Endodermal cell (in vitro differentiated cells): Measurements from ENCODE around the gene DNAH6. TPM values are rescaled to one million over a fixed set of nuclear protein-coding genes. Genes with fewer than 3 reads are reported as not detected.

Experiments
- DNase-seq: peaks from one replicate; pipeline ENCODE4 v3.0.0-alpha.2; 2017
- H3K27ac ChIP-seq: 2 replicates; pipeline ENCODE4 v1.5.1; 2013; ENCODE audit warnings: mild to moderate bottlenecking, low read depth, low read length, moderate library complexity
- H3K27me3 ChIP-seq: 2 replicates; pipeline ENCODE4 v1.6.1; 2013; ENCODE audit warnings: mild to moderate bottlenecking, low read length, moderate library complexity; ENCODE audit not compliant: insufficient read depth, control insufficient read depth, poor library complexity, severe bottlenecking
- H3K36me3 ChIP-seq: 2 replicates; pipeline ENCODE4 v1.7.0; 2013; ENCODE audit warnings: mild to moderate bottlenecking, low read length, moderate library complexity; ENCODE audit not compliant: control insufficient read depth, insufficient read depth
- H3K4me1 ChIP-seq: one replicate; pipeline ENCODE4 v1.7.0; 2013; ENCODE audit warnings: low read length; ENCODE audit not compliant: control insufficient read depth, insufficient read depth
- H3K4me3 ChIP-seq: 2 replicates; pipeline ENCODE4 v1.5.1; 2013; ENCODE audit warnings: mild to moderate bottlenecking, low read length, moderate library complexity
- H3K9ac ChIP-seq: 2 replicates; pipeline ENCODE4 v1.6.1; 2013; ENCODE audit warnings: mild to moderate bottlenecking, low read length, moderate library complexity; ENCODE audit not compliant: poor library complexity, severe bottlenecking; ENCODE audit errors: extremely low read depth
- H3K9me3 ChIP-seq: 2 replicates; pipeline ENCODE4 v1.6.1; 2013; ENCODE audit warnings: mild to moderate bottlenecking, low read length, moderate library complexity; ENCODE audit not compliant: control insufficient read depth
- H3K27ac Mint-ChIP-seq: 2 replicates; pipeline ENCODE4 v1.8.0; 2020; ENCODE audit warnings: mixed read lengths
- H3K27me3 Mint-ChIP-seq: 2 replicates; pipeline ENCODE4 v1.8.0; 2021; ENCODE audit warnings: mild to moderate bottlenecking, mixed read lengths; ENCODE audit not compliant: insufficient read depth
- H3K36me3 Mint-ChIP-seq: 2 replicates; pipeline ENCODE4 v1.8.0; 2020; ENCODE audit warnings: low read depth, mixed read lengths
- H3K4me1 Mint-ChIP-seq: 2 replicates; pipeline ENCODE4 v1.8.0; 2020; ENCODE audit warnings: mixed read lengths
- H3K4me3 Mint-ChIP-seq: 2 replicates; pipeline ENCODE4 v1.8.0; 2020; ENCODE audit warnings: mild to moderate bottlenecking, moderate library complexity, mixed read lengths
- H3K9me3 Mint-ChIP-seq: 2 replicates; pipeline ENCODE4 v1.8.0; 2020; ENCODE audit warnings: mild to moderate bottlenecking, mixed read lengths
- CTCF ChIP-seq: fragments of 200-600 bp; sonication (generic); conservative IDR thresholded peaks from 2 replicates; pipeline ENCODE4 v1.5.0; 2021; ENCODE audit warnings: antibody characterized with exemption, mild to moderate bottlenecking
- WGBS, 2 experiments: methylation state at CpG; one replicate each; pipeline versions ENCODE4 v1.1.5 to v1.1.7; 2013; ENCODE audit warnings: missing lambda C conversion rate in 2 of 2, mixed read lengths in 1 of 2; ENCODE audit not compliant: insufficient coverage in 1 of 2, insufficient read length in 1 of 2; 5-methylcytosine and 5-hydroxymethylcytosine counted together
- total RNA-seq, 2 donors: library from RNA; stranded (reverse); fragmentation: NEBNext Ultra II Directional in 1 of 2; extraction: Animal tissue kit (Norgen Biotek cat#: 25700) in 1 of 2; gene quantifications; 2 replicates in 1 of 2; 3 replicates in 1 of 2; pipeline ENCODE4 v1.2.1, GENCODE V29; 2021

Gene DNAH6
- total RNA-seq, 2 donors from 2014 or later: 1.6 to 2.0 TPM

GRCh38 chr2:84841577-84841976 is 325.3 kb downstream of the DNAH6 start:
- Mint-ChIP-seq H3K36me3 (no peaks in the 10 kb centered on the region), H3K27me3 (peaks cover 38% of the 10 kb centered on the region), H3K4me1 (peaks cover 11% of the 10 kb centered on the region), H3K4me3 (no peak overlapping the region), H3K27ac (no peak overlapping the region), H3K9me3 (peaks cover 9% of the 10 kb centered on the region)
- no peak overlapping the region for H3K9ac ChIP-seq
- H3K27ac ChIP-seq: no peak overlapping the region
- TF ChIP-seq CTCF: no peak
- H3K4me1 ChIP-seq: peaks cover 4% of the 10 kb centered on the region
- DNase-seq: no peak
- peaks cover 28% of the 10 kb centered on the region for H3K27me3 ChIP-seq
- peaks cover 12% of the 10 kb centered on the region for H3K9me3 ChIP-seq
- H3K36me3 ChIP-seq: no peaks in the 10 kb centered on the region
- no peak overlapping the region for H3K4me3 ChIP-seq
- 92 to 94% methylated on average over 6 of the region's 6 CpGs for WGBS, 2 experiments

- H3K27me3 Mint-ChIP-seq: peaks cover 52% of the 10 kb centered on the region
These were observed 327.8 kb downstream of the DNAH6 start for GRCh38 chr2:84844141-84844540.

GRCh38 chr2:84846041-84846663 is 329.9 kb downstream of the DNAH6 start:
- no peaks in the 10 kb centered on the region for H3K36me3 Mint-ChIP-seq
- TF ChIP-seq CTCF: peak; percentile 19
- peak; percentile 47 for DNase-seq
- H3K4me1 ChIP-seq: peaks cover 8% of the 10 kb centered on the region
- no peak overlapping the region for H3K9ac ChIP-seq
- H3K27ac ChIP-seq: no peak overlapping the region
- peaks cover 12% of the 10 kb centered on the region for H3K4me1 Mint-ChIP-seq
- H3K9me3 ChIP-seq: no peaks in the 10 kb centered on the region
- H3K27me3 ChIP-seq: peaks cover 47% of the 10 kb centered on the region
- no peaks in the 10 kb centered on the region for H3K36me3 ChIP-seq
- H3K4me3 Mint-ChIP-seq: no peak overlapping the region
- 65 to 86% methylated on average over 4 to 5 of the region's 5 CpGs for WGBS, 2 experiments
- H3K27ac Mint-ChIP-seq: no peak overlapping the region
- H3K9me3 Mint-ChIP-seq: no peaks in the 10 kb centered on the region
- no peak overlapping the region for H3K4me3 ChIP-seq
- peaks cover 58% of the 10 kb centered on the region for H3K27me3 Mint-ChIP-seq

More at GRCh38 chr2:84844141-84844540, 327.8 kb downstream of the DNAH6 start:
- Histone ChIP-seq H3K27me3 (peaks cover 37% of the 10 kb centered on the region), H3K4me1 (peaks cover 8% of the 10 kb centered on the region), H3K9me3 (no peaks in the 10 kb centered on the region), H3K9ac (no peak overlapping the region), H3K36me3 (no peaks in the 10 kb centered on the region), H3K27ac (no peak overlapping the region), H3K4me3 (no peak overlapping the region)
- Mint-ChIP-seq H3K36me3 (no peaks in the 10 kb centered on the region), H3K27ac (no peak overlapping the region), H3K4me1 (peaks cover 17% of the 10 kb centered on the region), H3K9me3 (no peaks in the 10 kb centered on the region), H3K4me3 (no peak overlapping the region)
- 91% methylated on average over 8 of the region's 8 CpGs for WGBS, 2 experiments
- no peak for TF ChIP-seq CTCF
- no peak for DNase-seq
